Hematopoietic multipotent progenitor cell treated with erythropoietin and hydrocortisone succinate and interleukin-3 and kit ligand, for 17 days (in vitro differentiated cells): ENCODE measurements around the gene C2orf42.
A peak's percentile ranks its signal among the peaks of the same experiment; 100 is the strongest.
"Not testable (repeated sequence)": the region's sequence is repeated elsewhere in the genome, so short reads cannot be mapped to it uniquely, and the experiment has no call there.

Experiments
- DNase-seq: peaks from one replicate; pipeline ENCODE4 v3.0.0-alpha.2; 2015; ENCODE audit warnings: low spot score

C2orf42 gene

DNA sequence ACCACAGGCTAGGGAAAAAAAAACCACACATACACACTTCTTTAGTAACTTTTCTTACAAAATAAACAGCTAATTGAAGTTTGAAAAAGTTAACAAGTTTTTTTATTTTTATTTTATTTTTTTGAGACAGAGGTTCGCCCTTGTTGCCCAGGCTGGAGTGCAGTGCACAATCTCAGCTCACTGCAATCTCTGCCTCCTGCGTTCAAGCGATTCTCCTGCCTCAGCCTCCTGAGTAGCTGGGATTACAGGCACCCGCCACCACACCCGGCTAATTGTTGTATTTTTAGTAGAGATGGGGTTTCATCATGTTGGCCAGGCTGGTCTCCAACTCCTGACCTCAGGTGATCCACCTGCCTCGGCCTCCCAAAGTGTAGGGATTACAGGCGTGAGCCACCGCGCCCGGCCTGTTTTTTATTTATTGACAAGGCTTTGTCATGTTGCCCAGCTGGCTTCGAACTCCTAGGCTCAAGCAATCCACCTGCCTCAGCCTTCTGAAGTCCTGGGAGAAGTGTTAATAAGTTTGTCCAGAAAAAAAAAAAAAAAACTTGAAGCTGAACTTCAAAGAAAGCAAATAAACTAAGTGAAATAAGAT lies 21.1 kb downstream of the C2orf42 start:
- not testable (repeated sequence) for DNase-seq

DNA sequence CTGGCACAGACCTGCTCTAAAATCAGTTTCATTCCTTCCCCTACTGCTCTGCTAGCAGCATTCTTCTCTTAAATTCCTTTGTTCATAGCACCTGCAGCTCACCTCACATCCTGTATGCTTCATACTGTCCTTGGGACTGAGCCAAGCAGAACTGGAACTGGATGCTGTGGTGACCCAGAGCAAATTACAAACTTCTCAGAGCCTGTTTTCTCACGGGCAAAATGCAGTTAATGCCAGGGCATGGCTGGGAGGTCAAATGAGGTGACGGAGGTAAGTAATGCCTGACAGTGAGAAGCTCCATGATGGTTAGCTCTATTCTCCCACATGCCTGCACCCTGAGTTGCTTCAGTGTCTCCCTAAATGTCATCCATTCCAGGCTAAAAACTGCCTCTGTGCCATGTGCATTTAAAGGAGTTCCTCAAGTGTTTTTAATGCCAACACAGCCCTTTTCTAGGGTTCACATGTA lies 29.7 kb downstream of the C2orf42 start:
- DNase-seq = no peak

DNA sequence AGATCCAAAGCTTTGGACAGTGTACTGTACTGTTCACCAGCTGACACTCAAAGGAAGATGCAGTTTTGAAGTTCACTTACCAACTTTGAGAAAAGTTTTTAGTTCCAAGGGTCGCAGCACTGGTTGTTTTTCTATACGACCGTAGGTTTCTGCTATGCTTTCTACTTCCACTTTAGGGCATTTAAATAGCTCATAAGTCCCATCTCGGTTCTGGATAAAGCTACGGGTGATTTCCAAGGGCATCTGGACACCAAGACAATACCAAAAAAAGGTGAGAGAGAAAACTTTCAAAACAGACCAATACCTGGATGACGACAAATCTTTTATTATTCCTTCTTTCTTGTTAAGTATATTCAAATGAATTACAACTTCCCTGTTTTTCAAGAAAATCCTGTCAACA lies 30.3 kb downstream of the C2orf42 start:
- no peak for DNase-seq

DNA sequence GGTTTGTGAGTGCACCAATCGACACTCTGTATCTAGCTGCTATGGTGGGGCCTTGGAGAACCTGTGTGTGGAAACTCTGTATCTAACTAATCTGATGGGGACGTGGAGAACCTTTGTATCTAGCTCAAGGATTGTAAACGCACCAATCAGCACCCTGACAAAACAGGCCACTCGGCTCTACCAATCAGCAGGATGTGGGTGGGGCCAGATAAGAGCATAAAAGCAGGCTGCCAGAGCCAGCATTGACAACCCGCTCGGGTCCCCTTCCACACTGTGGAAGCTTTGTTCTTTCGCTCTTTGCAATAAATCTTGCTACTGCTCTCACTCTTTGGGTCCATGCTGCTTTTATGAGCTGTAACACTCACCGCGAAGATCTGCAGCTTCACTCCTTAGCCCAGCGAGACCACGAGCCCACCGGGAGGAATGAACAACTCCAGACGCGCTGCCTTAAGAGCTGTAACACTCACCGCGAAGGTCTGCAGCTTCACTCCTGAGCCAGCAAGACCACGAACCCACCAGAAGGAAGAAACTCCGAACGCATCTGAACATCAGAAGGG lies 41.6 kb downstream of the C2orf42 start:
- DNase-seq = not testable (repeated sequence)

DNA sequence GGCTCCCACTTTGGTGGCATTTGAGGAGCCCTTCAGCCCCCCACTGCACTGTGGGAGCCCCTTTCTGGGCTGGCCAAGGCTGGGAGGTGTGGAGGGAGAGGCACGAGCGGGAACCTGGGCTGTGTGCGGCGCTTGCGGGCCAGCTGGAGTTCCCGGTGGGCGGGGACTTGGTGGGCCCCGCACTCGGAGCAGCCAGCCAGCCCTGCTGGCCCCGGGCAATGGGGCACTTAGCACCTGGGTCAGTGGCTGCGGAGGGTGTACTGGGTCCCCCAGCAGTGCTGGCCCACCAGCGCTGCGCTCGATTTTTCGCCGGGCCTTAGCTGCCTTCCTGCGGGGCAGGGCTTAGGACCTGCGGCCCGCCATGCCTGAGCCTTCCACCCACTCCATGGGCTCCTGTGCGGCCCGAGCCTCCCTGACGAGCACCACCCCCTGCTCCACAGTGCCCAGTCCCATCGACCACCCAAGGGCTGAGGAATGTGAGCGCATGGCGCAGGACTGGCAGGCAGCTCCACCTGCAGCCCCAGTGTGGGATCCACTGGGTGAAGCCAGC lies 42.5 kb downstream of the C2orf42 start:
- DNase-seq = not testable (repeated sequence)

DNA sequence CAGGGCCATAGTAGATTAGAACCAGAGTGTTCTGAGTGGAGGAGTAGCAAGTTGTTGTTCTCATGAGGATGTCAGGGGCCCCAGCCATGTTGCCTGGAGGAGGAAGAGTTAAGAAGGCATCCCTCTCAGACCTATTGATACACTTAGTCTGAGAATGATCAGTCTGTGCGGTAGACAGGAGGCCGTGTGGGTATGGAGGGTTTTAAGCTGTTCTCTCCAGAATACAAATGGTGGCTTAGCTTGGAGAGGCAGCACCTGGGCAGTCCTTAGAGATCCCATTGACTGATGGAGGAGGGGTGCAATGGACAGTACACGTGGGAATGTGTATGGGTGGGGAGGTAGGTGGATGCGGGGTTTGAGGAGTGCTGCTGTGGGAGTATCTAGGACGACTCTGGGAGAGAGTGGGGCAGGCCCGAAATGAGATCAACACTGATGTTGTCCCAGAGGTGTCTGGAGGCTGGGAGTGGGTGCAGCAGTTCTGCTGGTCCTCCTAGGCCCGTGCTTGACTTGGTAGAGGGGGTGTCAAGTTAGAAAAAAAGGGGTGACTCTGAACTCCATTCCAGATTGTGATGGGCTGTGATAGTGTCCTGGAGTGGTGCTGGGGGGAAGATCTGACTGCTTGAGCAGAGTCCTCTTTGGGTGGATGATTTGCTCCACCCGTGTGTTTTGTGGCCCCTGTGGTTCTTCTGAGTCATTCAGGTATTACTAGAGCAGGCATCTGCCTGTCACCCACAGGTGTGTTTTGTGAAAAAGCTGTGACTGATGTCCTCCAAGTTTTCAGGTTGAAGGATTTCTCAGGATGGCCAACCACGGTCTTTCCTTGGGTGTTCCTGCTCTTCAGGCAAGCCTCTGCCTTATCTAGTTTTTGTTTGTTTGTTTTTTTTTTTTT lies 44.7 kb downstream of the C2orf42 start:
- DNase-seq = peak; percentile 10

DNA sequence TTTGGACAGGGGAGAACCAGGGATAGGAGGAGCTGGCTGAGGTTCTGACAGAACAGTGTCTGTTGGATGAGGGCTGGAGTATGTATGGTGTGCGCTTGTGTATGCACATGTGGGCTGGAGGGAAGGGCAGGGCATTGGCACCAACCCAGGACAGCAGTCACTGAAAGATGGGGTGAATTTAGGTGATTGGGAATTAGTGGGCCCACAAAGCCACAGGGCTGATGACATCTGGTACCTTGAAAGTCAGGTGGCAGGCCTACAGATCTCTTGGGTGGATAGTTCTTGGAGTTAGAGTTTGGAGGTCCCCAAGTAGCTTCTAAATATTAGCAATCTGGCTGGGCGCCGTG lies 45.7 kb downstream of the C2orf42 start:
- no peak for DNase-seq

DNA sequence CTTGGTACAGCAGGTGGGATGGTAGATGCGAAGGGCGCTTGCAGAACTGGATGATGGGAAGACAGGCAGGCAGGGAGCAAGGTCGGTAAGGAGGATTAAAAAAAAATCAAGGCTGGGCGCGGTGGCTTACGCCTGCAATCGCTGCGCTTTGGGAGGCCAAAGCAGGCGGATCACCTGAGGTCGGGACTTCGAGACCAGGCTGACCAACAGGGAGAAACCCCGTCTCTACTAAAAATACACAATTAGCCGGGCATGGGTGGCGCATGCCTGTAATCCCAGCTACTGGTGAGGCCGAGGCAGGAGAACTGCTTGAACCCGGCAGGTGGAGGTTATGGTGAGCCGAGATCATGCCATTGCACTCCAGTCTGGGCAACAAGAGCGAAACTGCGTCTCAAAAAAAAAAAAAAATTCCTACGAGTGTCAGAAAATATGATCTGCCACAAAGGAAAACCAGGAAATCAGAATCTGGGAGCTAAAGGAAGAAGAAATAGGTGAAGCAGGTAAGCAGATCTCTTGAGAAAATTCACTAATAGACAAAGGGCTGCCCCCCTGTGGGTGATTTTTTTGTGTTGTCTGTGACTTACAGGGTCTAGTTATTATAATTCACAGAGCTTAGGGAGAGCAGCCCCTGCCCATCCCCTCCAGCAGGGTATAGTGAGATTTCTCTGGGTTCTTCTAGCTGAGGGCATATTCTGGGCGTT lies 46.2 kb downstream of the C2orf42 start:
- DNase-seq = no peak

DNA sequence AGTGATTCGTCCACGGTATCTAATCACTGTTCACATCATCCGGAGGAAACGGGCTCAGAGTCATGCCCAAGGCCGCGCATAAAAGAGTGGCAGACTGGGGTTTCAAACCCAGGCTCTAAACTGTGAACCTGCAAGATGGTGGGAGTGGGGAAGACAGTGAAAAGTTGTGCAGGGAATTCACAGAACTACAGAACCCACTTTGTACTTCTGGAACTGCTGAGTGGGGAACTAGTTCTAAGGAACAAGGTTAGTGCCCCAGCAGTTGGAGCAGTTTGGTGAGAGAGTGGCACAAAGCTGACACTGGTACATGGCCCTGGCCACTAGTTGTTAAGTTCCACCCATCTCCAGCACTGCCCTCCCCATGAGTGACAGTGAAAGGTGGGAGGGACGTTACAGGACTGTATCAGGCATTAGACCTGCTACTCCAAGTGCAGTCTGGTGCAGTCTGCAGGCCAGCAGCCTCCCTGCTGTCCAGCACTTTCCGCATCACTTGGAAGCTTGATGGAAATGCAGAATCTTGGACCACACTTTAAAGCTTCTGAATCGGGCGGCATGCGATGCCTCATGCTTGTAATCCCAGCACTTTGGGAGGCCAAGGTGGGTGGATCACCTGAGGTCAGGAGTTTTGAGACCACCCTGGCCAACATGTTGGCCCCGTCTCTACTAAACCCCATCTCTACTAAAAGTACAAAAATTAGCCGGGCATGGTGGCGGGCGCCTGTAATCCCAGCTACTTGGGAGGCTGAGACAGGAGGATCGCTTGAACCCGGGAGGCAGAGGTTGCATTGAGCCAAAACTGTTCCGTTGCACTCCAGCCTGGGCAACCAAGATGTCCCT lies 47.3 kb downstream of the C2orf42 start:
- peak; percentile 79 for DNase-seq

DNA sequence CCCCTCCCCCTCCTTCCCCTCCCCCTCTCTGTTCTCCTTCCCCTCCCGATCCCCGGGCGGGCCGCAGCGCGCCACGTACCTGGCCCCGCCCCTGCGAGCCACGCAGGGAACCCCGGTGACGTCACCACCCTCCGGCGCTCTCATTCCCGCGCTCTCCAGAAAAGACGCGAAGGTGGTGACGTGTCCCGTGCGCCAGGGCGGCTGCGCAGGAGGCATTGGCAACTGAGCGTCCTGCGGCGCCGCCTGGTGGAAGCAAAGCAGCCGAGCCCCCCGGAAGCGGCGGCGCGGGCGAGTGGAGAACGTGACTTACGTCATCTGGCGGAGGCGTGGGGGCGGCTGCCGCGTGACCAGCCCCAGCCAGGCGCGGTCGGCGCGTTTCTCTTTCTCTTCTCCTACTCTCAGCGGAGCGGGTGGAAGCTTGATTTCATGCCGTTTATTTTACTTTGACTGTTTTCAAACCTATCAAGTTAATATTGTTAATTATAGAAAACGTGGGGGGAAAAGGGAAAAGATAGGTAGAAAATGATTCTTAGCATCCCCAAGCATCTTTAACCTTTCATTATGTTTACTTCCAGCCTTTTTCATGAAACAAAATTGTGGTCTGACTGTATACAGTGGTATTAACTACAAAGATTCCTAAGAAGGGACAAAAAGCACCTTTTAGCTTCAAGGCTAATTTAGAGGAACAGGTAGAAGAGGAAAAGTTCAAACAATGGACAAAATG lies 48.1 kb downstream of the C2orf42 start:
- peak; percentile 100 for DNase-seq

DNA sequence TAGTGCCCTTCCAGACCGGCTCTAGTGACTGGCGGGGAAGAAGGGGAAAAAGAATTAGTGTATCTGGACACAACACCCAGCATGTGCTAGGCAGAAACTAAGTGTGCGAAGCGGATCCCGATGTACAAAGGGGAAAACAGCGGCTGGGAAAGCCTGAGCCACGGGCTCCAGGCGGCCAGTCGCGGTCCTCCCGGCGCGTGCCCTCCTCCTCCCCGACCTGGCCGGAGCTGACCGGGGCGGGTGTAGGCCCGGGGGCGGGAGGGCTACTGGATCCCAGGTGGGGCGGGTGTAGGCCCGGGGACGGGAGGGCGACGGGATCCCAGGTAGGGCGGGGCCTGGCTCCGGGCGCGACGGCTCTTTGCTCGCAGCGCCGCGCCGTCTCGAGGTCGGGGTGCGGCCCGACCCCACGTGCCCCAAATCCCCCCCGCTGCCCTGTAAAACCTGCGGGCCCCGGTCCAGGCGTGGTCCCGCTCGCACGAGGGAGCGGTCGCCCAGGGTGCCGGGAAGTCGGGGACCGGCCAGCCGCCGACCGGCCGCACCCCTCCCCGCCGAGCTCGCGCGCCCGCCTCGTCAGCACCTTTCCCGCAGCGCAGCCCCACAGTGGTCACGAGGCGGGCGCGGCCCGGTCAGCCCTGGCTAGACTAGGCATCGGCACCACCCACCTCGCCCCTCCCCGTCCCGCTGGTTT lies 48.8 kb downstream of the C2orf42 start:
- no peak for DNase-seq

DNA sequence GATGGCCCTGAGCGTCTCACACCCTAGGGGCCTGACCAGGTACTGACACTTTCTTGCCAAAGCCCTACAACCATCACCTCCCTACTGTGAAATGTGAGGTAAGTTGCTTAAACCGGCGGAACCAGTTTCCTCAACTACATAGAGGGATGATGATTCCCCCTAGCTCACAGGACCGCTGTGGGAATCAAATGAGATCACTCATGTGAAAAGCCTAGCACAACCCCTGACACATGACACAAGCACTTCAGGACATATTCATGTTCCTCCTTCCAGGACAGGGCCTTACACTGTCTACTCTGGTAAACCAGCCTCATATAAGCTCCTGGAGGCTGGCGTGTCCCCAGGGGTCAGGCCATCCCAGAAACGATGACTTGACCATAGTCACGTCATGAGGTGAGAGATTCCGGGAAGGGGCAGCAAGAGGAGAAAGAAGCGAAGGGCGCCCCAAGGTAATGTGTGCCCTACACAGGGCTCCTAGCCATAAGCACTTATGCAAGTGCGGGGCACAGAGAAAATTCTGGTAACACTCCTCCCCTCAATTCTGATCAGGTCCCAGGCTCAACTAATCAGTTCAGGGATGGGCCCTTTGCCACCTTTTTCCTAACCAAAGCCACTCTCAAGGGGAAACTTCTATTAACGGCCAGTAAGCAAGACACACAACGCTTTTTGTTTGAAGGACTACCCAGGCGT lies 49.5 kb downstream of the C2orf42 start:
- peak; percentile 64 for DNase-seq

DNA sequence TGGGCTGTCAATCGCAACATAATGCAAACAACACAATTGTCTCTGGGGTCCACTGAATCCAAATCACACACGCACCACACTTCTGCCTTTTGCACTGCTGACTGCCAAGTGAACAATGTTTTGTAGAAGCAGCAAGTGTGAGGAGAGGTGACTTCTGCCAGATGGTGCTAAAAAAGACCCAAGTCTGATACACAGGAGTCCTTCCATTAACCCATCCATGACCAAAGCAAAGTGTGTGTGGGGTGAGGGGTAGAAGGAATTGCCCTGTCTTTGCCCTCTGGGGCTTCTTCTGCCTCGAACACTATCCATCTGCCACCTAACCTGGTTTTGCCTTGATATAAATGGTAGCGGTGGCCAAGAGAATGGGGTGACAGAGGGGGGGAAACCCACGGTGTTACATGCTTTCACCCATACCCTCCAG lies 50.0 kb downstream of the C2orf42 start:
- DNase-seq = peak; percentile 10

DNA sequence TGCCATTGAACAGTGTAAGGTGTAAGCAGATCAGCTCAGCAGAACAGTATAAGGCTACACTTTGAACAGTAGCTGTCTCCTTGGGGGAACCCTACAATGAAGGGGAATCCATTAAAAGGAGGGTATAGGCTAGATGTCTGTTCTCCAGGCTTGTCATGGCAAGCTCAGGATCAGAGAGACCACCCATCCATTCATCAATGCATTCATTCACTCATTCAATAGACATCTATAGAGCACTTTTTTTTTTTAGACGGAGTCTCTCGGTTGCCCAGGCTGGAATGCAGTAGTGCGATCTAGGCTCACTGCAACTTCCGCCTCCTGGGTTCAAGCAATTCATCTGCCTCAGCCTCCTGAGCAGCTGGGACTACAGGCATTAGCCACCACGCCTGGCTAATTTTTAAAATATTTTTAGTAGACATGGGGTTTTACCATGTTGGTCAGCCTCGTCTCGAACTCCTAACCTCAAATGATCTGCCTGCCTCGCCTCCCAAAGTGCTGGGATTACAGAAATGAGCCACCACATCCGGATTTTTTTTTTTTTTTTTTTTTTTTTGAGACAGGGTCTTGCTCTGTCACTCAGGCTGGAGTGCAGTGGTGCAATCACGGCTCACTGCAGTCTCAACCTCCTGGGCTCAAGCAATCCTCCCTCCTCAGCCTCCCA lies 56.4 kb downstream of the C2orf42 start:
- DNase-seq = not testable (repeated sequence)

DNA sequence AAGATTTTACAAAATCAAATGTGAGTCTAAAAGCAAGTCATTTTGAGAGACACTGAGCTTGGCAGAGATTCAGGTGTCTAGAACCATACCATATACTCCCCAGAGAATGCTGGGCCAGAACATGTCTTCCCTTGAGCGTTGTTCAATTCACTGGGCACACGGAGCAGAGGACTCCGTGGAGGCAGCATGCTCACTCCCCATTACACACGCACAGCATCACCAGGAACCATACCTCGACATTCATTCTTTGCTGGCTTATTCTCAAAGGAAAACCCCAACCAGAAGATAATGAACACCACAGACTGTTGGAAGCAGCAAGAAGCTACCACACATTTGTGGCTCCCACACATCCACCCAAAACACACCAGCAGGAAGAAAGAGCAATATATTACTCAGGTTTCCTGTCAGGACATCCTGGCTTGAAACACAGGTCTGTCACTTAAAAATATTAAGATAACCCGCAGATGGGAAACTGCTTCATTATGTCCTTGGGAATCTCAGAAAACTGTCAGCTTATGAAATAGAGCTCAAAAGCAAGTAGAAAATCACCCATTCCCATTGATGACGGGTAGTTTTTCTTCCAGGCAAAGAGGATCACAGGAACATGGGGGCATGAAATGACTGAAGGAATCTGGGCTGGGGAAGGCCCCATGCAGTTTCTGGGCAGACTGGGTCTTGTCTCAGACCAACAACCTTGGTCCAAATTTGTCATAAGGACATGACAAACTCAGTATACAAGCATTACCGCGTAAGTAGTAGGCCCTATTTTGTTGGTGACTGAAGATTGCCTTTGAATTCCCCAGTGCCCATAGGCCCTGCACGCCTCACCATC lies 57.1 kb downstream of the C2orf42 start:
- no peak for DNase-seq

DNA sequence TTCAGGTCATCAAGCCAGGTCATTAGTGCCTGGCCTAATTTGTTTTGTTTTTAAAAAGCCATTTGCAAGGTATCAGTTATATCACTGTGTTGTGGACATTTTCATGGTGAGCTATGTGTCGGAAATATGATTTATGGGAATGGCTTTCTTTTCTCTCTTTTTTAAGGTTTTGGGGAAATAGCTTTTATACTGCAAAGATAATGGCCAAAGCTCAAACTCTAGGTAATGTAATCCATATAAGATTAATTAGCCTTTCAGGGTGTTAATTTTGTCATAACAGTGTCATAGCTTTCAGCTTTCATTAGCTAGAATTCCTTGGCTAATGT lies 57.7 kb downstream of the C2orf42 start:
- no peak for DNase-seq

DNA sequence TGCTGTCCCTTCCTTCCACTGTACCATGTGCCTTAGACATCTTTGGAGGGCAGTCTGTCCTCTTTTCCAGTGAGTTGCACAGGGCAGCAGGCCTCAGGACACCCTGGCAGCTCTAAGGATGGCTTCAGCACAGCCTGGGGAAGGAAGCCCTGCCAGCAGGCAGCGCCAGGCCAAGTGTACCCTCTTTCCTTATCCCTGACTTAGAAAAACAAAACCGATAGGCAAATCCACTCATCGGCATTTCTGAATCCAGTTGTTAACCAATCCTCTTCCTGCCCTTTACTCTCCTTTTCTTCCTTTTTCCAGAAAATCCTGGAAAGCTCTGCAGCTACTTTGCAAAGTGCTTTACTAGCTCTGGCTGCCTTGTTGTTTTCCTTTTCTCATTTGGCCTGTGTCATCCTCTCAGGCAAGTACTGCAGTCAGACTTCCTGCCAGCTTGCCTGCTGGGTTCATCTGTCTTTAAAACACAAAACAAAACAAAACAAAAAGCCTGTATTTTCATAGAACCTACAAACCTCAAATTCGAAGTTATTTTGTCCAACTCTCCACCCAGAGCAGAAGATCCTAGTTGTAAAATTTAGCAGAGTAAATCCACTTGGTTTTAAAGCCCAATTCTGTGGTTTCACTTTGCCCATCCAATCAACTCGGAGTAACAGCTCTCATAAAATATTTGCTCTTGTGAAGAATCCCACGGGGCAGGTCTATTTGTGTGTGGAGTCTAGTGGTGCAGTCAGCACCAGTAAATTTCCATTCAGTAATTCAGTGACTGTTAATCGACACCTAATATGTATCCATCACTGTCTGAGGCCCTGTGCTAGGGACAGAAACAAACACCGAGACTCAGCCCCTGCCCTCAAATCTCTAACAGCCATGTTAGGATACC lies 58.3 kb downstream of the C2orf42 start:
- peak; percentile 88 for DNase-seq
